ENCODE measurements around the gene ZNF556.

- TF ChIP-seq, protein P1, sequence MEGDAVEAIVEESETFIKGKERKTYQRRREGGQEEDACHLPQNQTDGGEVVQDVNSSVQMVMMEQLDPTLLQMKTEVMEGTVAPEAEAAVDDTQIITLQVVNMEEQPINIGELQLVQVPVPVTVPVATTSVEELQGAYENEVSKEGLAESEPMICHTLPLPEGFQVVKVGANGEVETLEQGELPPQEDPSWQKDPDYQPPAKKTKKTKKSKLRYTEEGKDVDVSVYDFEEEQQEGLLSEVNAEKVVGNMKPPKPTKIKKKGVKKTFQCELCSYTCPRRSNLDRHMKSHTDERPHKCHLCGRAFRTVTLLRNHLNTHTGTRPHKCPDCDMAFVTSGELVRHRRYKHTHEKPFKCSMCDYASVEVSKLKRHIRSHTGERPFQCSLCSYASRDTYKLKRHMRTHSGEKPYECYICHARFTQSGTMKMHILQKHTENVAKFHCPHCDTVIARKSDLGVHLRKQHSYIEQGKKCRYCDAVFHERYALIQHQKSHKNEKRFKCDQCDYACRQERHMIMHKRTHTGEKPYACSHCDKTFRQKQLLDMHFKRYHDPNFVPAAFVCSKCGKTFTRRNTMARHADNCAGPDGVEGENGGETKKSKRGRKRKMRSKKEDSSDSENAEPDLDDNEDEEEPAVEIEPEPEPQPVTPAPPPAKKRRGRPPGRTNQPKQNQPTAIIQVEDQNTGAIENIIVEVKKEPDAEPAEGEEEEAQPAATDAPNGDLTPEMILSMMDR (IDR thresholded peaks at IDR 0.05; ENCODE audit: poor library complexity), result peak; percentile 94
- no peak for TF ChIP-seq EZH2phosphoT487 (IDR thresholded peaks at IDR 0.05; ENCODE audit: low read depth, severe bottlenecking, unreplicated experiment)
These were observed 47.5 kb upstream of the ZNF556 start, which contains the start of gene ZNF554 for GRCh38 chr19:2819540-2820111.

Measured in hepatocyte (in vitro differentiated cells).